ENCODE data around the gene NLGN1.

DNA sequence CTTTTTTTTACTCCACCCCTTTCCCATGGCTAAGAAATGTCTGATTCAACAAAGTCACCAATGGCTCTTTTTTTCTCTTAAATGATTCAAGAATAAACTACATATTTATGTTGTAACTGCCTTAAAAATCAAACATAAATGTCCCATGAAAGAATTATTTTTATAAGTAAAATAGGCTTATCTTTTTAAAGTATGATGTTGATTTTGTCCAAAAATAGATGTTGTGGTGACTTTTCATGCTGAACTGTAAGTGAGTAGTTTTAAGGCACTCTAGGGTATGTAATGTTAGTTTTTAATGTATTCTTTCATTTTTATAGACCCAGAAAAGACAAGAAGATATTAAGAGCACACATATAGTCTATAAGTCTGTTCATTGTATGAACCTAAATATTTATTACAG lies 594.9 kb downstream of the NLGN1 start:
- TF ChIP-seq, protein P1, sequence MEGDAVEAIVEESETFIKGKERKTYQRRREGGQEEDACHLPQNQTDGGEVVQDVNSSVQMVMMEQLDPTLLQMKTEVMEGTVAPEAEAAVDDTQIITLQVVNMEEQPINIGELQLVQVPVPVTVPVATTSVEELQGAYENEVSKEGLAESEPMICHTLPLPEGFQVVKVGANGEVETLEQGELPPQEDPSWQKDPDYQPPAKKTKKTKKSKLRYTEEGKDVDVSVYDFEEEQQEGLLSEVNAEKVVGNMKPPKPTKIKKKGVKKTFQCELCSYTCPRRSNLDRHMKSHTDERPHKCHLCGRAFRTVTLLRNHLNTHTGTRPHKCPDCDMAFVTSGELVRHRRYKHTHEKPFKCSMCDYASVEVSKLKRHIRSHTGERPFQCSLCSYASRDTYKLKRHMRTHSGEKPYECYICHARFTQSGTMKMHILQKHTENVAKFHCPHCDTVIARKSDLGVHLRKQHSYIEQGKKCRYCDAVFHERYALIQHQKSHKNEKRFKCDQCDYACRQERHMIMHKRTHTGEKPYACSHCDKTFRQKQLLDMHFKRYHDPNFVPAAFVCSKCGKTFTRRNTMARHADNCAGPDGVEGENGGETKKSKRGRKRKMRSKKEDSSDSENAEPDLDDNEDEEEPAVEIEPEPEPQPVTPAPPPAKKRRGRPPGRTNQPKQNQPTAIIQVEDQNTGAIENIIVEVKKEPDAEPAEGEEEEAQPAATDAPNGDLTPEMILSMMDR (IDR thresholded peaks at IDR 0.05; ENCODE audit: low read depth, low read length): no peak
- no peak for TF ChIP-seq POLR2A (IDR thresholded peaks at IDR 0.05; ENCODE audit: extremely low read depth, insufficient read length)

Data from NB4 (cell line).